ENCODE data around the gene GALC.

Gene GALC

GRCh38 chr14:88023658-88024187, 30.7 kb upstream of the GALC start:
- TF ChIP-seq CTCF (IDR thresholded peaks at IDR 0.05; ENCODE audit: low read depth, low read length, missing control alignments) = no peak
- H3K4me3 ChIP-seq (replicated peaks; ENCODE audit: low read depth, low read length) = no peak overlapping the region
- no peak for DNase-seq (ENCODE audit: extremely low read depth, low read depth)

DNA sequence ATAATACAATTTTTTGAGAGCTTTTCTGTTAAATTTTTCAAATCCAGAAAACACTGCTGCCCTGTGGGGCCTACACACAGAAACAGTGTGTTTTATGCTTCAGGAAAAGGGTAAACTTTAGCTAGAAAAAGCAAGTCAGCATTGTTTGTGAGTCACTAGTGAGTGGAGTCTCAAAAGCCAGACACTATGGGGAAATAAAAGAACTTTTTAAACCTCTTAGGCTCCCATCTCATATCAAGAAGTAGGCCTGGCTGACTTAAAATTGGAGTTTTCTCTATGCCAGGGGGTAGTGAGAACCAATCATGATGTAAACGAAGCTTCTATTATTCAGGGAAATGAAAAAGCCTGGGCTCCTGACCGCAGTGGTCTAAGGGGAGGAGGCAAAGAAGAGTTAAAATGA, 24.6 kb upstream of the GALC start:
- TF ChIP-seq CTCF (IDR thresholded peaks at IDR 0.05; ENCODE audit: low read depth, low read length, missing control alignments) = no peak

DNA sequence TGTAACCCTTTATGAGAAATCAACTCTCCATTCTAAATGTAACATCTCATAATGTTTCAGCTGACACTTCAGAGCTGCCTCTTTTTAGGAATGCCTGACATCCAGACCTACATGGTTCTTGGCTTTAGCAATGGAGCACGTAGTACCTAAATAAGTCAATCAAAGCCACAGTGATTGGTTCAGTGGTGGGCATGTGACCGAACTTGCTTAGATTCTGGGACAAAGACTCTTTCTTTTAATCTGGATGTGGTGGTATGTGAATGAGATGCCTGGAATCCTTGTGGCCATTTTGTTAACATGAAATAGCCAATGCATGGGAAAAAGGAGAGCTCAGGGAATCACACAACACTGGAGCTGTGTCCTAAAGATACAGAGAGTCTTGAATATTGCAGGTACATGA, 23.8 kb upstream of the GALC start:
- no peak overlapping the region for H3K4me3 ChIP-seq (replicated peaks; ENCODE audit: low read depth, low read length)
- DNase-seq (ENCODE audit: extremely low read depth, low read depth) = no peak
- TF ChIP-seq CTCF (IDR thresholded peaks at IDR 0.05; ENCODE audit: low read depth, low read length, missing control alignments) = no peak

More for the DNA sequence above, 24.6 kb upstream of the GALC start:
- DNase-seq (ENCODE audit: extremely low read depth, low read depth) = no peak
- no peak overlapping the region for H3K4me3 ChIP-seq (replicated peaks; ENCODE audit: low read depth, low read length)

GRCh38 chr14:88013750-88014349, 20.9 kb upstream of the GALC start:
- peak; percentile 91 for TF ChIP-seq CTCF (IDR thresholded peaks at IDR 0.05; ENCODE audit: low read depth, low read length, missing control alignments)
- no peak overlapping the region for H3K4me3 ChIP-seq (replicated peaks; ENCODE audit: low read depth, low read length)
- peak; percentile 37 for DNase-seq (ENCODE audit: extremely low read depth, low read depth)

- no peak for DNase-seq (ENCODE audit: extremely low read depth, low read depth)
- no peak overlapping the region for H3K4me3 ChIP-seq (replicated peaks; ENCODE audit: low read depth, low read length)
- TF ChIP-seq CTCF (IDR thresholded peaks at IDR 0.05; ENCODE audit: low read depth, low read length, missing control alignments) = no peak
Observed at GRCh38 chr14:88012495-88012894, 19.5 kb upstream of the GALC start.

DNA sequence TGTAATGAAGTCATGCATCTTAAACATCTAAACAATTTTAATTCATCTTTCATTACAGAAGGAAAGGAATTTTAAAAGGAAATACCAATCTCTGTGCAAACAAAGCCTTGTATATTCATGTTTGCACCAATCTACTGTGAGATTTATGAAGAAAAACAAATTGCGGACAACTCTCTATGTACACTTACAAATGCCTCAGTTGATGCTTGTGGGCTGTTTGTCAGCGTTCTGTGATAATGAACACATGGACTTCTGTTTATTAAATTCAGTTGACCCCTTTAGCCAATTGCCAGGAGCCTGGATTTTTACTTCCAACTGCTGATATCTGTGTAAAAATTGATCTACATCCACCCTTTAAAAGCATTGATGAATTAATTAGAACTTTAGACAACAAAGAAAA, 17.3 kb upstream of the GALC start:
- DNase-seq (ENCODE audit: extremely low read depth, low read depth) = no peak
- H3K4me3 ChIP-seq (replicated peaks; ENCODE audit: low read depth, low read length) = no peak overlapping the region
- TF ChIP-seq CTCF (IDR thresholded peaks at IDR 0.05; ENCODE audit: low read depth, low read length, missing control alignments) = no peak

DNA sequence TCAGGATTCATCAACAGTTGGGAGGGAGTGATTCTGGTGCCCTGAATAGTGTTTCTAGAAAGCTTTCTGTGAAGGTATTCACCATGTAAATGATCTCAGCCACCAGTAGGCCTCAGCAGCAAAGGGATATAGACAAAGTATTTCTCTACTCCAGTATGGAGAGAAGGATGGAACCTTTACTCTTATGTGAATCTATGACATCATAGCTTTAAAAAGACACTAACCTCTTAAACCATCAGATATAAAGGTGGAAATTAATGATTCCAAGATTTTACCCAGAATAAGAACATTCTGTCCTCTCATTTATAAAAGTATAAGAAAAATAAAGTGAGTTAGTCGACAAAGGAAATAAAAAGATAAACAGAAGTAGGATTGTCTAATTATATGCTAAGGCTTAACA, 16.5 kb upstream of the GALC start:
- no peak overlapping the region for H3K4me3 ChIP-seq (replicated peaks; ENCODE audit: low read depth, low read length)
- TF ChIP-seq CTCF (IDR thresholded peaks at IDR 0.05; ENCODE audit: low read depth, low read length, missing control alignments) = no peak
- DNase-seq (ENCODE audit: extremely low read depth, low read depth) = no peak

Measured in HFF-Myc (cell line).